GM12874 (cell line): ENCODE results near the gene MYO1B.

Experiments
- TF ChIP-seq, protein P1 (sequence below): IDR thresholded peaks from 2 replicates; pipeline ENCODE4 v1.5.1; 2011; ENCODE audit warnings: low read depth, mild to moderate bottlenecking, control low read depth, low read length, moderate library complexity; ENCODE audit not compliant: insufficient read depth

Gene MYO1B

DNA sequence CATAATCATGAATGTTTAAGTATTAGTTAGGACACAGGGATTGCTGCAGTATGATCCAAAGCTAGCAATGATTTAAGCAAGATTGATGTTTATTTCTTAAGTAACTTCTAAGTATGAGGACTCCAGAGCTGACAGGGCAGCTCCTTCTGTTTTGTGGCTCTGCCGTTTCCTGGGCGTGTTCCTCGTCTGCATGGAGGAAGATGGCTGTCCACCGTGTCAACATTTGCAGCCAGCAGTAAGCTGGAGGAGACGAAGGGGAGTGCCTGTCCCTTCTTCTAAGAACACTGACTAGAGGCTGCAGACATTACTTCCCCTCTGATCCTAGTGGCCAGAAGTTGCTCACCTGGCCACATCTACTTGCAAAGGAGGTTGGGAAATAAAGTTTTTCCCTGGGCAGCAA, 144.1 kb downstream of the MYO1B start:
- TF ChIP-seq, protein P1, sequence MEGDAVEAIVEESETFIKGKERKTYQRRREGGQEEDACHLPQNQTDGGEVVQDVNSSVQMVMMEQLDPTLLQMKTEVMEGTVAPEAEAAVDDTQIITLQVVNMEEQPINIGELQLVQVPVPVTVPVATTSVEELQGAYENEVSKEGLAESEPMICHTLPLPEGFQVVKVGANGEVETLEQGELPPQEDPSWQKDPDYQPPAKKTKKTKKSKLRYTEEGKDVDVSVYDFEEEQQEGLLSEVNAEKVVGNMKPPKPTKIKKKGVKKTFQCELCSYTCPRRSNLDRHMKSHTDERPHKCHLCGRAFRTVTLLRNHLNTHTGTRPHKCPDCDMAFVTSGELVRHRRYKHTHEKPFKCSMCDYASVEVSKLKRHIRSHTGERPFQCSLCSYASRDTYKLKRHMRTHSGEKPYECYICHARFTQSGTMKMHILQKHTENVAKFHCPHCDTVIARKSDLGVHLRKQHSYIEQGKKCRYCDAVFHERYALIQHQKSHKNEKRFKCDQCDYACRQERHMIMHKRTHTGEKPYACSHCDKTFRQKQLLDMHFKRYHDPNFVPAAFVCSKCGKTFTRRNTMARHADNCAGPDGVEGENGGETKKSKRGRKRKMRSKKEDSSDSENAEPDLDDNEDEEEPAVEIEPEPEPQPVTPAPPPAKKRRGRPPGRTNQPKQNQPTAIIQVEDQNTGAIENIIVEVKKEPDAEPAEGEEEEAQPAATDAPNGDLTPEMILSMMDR: no peak

DNA sequence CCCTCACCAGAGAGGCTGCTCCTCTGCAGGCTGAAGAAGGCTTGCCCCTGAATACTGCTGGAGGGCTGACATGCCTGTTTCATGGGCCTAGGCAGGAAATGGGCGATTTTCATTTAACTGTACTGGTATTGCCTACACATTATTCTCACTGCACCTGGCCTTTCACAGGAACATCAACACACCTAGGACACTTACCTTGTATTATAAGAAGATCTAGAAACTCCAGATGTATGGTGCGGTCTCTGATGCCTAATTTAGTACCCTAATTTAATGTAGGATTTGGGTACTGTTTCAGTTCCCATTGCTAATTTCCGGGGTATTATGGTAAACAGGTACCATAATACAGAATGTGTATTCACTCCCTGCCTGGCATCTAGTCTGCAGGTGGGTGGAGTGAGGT, 146.0 kb downstream of the MYO1B start:
- TF ChIP-seq, protein P1: no peak

DNA sequence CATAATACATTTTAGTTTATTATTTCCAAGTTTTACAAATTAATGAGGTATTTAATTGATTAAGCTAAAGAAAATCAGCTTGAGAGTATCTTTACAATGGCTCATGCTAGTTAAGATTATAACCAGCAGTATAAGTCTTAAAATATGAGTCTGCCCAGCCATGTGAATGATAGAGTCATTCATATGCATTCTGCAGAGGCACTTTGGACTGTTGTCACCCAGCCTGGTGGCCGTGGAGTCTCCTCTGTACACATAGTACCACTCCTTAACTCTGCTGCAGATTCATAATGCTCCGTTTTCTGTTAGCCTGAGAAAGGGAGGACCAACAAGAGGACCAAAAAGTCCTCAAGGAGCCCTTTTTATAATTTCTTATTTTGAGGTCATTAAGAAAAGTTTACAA, 148.8 kb downstream of the MYO1B start:
- TF ChIP-seq, protein P1: no peak

DNA sequence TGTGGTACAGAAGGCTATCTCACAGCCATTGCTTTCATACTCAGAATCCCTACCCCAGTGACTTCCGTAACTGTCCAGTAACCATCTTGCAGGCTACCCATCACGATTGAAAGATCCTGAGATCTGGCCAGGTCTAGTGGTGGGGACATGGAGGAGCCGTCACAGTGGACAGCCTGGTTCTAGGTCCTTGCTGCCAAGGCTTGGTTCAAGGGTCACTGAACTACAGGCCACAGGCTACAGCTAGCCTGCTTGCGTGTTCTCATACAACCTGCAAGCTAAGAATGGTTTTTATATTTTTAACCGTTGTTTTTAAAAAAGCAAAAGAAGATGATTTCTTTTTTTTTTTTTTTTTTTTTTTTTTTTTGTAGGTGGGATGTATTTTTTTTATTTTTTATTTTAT, 151.6 kb downstream of the MYO1B start:
- TF ChIP-seq, protein P1: no peak

DNA sequence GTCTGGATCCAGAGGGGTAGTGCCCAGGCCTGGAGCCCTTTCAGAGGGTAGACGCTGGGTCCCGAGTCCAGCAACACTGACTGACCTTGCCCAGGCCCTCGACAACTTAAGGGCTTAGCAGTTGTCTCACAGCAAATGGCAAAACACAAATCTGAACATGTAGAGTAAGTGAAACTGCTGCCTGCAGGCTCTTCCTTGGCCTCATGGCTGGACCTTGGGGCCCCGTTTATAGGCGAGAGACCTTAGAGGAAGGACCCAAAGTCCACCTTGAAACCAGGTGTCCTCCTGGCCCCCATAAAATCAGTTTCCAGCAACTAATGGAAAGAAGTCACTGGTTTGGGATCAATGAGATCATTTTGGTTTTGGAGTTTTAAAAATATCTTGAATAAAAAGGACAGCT, 154.4 kb downstream of the MYO1B start:
- TF ChIP-seq, protein P1: no peak

DNA sequence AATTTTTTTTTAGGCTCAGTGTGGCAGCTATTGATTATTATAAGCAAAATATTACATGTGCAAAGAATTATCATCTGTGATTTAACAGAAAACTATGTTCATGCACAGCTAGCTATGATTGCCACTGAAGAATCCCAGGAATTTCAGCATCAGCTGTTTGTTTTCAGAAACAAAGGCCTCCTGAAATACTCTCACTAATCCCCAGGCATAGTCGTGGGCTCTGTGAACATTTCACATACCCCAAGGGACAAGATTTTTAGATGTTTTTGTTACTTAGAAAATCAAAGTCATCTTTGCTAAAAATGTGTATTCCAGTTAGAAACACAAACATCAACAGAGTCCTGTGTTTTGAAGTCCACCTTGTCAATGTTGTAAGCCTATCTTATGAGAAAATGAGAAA, 156.1 kb downstream of the MYO1B start:
- TF ChIP-seq, protein P1: no peak

DNA sequence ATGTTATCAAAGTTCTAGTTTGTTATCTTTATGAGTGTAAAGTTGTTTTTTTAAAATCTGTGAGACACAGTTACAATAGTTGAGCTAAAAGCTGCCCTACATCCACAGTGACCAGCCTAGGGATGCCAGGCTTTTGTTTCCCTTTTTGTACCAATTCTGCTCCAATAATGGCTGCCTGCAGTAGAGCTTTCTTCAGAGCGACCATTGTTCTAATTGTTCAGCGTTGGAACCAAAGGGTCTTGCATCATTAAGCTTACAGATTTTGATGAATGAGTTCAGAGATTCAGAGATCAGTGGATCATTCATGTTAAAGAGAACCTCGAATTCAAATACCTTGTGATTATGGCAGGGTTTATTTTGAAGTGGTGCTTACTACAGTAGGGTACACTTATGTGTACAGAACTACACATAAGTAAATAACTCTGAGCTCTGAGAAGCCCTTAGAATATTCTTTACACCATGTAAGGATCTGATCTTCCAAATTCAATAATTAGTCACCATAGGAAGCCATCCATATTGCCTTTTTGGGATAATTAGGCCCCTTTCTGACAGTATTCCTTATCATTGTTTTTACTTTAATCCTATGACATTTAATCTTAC, 157.9 kb downstream of the MYO1B start:
- TF ChIP-seq, protein P1: no peak
